NCI-H2196 (cell line): ENCODE measurements around the gene CHRNB4.

Source experiments
- DNase-seq: peaks from one replicate; lab custom pipeline; 2025; ENCODE audit not compliant: unreplicated experiment; lab: John Stamatoyannopoulos, UW

CHRNB4 gene

DNA sequence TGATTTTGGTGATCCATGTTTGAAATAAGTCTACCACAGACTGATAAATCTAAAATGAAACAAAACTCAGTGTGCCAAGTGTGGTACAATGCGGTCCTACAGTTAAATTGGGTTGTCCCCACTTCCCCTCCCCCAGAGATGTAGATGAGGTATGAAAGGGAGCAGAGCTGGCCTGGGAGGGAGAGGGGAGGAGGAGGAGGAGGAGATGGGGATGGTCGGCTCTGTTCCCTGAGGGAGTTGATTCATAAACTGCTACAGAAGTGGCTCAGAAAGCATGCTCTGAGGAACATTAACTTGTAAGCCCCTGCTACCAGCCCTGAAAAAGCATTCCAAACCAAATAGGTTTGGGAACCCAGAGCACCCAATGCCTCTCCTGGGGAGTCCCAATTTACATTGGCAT lies 28.0 kb upstream of the CHRNB4 start:
- no peak for DNase-seq

DNA sequence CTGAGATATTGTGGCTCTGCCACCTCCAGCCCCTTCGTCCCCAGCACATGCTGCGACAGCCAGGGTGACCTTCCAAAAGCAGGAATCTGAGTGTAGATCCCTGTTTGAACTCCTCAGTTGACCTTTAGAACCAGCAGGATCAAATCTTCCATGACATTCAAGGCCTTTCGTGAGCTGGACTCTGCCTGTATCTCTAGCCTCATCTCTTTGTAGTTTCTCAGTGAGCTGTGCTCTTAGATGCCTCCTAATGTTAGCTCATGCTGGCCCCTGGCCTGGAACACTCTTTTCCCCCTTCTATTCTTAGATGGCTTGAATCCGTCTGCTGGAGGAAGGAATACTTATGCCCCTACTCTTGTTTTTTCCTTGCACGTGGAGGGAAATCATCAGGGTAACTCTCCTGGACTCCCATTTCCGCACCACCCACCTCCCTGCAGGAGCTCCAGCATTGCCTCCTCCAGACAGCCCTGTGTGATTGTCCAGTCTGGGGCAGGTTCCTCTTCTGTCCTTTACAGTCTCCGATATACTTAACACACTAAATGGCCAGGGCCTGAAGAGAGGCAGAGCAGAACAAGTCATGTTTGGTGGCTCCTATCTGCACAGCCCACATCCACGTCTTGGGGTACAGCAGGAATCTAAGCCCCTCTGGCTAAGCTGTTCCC lies 26.7 kb upstream of the CHRNB4 start:
- no peak for DNase-seq

DNA sequence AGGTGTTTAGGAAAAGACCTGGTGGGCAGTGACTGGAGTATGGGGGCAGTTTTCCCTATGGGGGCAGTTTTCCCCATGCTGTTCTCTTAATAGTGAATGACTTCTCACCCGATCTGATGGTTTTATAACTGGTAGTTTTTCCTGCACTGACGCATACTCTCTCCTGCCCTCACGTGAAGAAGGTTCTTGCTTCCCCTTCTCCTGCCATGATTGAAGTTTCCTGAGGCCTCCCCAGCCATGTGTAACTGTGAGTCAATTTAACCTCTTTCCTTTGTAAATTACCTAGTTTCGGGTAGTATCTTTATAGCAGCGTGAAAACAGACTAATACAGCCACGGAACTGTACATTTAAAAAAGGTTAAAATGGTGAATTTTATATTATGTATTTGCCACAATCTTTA lies 25.0 kb upstream of the CHRNB4 start:
- DNase-seq = no peak

DNA sequence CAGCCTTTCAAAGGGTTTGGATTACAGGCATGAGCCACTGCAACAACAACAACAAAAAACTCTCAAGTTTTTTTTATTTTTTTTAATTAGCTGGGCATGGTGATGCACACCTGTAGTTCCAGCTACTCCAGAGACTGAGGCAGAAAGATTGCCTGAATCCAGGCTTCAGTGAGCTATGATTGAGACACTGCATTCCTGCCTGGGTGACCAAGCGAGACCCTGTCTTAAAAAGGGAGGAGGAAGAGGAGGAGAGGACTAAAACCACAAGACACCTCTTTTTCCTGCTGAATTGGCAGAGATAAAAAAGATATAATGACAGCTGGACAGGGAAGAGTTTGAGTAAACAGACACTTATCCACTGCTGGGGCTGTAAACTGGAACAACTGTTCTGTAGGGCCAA lies 22.7 kb upstream of the CHRNB4 start:
- no peak for DNase-seq

DNA sequence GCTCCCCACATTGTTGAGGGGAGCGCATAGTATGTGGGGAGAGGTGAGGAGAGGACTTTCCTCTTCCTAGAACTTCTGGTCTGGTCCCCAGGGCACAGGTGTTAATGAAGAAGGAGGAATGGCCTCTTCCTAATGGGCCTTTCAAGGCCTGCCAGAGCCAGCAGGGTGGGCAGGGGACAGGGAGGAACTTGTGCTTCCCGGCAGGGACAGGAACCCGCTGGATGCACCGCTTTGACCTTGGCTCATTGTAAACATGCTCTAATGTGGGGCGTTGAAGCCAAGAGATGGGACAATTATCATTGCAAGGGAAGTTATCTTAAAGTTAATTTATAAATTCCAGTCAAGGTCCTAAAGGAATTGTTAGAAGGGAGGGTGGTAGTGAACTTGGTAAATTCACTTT lies 21.0 kb upstream of the CHRNB4 start:
- DNase-seq = no peak

DNA sequence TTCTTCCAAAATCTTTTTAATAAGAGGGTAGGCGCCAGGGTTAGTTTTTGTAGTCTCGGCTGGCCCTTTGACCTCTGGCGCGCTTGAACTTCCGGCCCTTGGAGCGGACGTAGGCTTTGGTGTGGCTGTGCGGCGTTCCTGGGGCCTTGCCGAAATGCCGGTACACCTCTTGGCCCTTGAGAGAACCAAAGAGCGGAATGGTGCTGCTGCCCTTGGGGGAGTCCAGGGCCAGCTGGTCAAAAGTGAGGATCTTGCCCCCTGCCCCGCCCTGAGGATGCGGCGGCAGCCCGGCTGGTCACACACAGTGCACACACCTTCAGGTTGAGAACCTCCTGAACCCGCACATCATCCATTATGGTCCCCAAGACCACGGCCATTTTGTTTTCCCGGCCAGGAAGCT lies 20.0 kb upstream of the CHRNB4 start:
- DNase-seq = no peak

DNA sequence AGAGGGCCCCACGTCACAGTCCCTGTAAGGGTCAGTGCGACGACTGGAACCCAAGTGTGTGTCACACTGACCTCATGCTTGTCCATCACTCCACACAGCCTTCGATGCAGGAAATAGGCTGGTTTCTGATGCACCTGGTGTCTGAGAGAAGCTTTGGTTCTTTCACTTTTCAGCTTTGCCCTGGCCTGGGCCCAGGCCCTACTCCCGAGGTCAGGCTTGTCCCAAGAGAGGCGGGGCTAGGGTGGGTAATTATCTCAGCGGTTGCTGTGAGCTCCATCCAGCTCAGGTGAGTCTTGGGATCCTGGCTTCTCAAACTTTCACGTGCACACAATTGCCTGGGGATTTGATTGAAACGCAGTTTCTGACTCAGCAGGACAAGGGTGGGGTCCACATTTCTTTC lies 19.6 kb upstream of the CHRNB4 start:
- peak; percentile 9 for DNase-seq

DNA sequence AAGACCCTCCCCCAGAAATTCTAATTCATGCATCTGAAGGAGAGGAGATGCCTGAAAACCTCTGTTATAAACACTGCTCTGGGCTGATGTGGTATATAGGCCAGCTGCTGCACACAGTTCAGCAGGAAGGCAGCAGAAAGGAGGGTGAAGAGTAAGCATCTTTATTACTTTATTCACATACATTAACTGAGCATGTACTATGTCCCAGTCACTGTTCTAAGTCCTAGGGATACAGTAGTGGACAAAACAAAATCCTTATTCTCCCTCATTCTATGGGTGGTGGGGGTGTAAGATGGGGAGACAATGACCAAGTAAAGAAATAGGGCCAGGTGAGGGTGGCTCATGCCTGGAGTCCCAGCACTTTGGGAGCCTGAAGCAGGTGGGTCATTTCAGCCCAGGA lies 17.8 kb upstream of the CHRNB4 start:
- DNase-seq = no peak

DNA sequence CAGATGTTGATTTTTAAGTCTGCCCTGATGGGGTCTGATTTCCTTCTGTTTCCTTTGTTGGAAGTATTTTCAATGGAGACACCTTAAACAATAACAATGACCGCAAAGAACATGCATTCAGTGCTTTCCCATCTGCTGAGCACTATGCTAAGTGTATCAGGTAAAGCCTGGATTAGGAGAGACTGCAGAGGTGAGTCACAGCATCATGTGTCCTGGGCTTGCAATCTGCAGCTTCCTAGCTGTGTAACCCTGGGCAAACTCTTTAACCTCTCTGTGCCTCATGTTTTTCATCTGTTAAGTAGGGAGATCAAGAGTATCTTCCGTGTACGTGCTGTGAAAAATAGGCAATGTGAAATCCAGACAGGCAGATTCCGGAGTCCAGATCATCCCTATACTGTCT lies 13.3 kb upstream of the CHRNB4 start:
- no peak for DNase-seq

DNA sequence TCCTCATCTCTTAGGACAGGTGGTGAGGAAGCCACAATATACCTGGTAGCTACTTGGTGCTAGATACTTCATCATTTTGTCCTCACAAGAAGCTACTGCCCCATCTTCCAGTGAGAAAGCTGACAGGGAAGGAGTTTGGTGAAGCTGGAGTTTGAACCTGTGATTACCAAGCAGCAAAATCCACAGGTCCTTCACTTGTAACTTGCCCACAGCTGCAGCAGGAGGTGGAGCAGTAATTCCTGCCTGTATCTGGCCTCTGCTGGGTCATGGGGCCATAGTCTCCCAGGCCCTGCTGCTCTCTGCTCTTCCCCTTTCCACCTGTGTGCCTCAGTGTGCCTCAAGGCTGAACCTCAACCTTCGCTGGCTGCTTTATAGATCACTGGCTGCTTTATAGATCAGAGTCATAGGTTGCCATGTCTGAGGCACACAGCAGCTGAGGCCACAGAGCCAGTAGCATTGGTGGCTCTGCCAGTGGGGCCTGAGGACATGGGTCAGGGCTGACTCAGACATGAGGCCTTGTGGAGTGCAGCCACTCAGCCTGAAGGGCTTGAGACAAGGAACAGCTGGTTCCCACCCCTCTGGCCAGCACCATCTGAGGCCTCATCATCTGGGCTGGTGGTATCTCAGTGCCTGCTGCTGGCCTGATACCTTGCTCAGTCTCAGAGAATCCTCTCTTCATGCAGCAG lies 11.1 kb upstream of the CHRNB4 start:
- DNase-seq = no peak

DNA sequence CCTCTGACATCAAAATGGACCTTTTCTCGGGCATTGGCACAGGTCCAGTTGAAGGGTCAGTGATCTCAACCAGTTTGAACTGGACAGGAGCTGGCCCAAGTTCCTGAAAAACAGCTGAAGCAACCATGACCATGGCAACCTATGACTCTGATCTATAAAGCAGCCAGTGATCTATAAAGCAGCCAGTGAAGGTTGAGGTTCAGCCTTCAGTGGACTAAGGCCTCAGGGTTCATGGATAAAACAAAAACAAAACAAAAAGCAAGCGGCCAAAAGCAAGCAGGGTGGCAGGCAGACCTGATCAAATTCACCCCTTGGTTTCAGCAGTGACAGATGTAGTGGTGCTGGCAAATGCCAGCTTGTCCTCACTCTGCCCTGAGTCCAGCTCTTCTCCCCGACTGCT lies 10.0 kb upstream of the CHRNB4 start:
- no peak for DNase-seq

DNA sequence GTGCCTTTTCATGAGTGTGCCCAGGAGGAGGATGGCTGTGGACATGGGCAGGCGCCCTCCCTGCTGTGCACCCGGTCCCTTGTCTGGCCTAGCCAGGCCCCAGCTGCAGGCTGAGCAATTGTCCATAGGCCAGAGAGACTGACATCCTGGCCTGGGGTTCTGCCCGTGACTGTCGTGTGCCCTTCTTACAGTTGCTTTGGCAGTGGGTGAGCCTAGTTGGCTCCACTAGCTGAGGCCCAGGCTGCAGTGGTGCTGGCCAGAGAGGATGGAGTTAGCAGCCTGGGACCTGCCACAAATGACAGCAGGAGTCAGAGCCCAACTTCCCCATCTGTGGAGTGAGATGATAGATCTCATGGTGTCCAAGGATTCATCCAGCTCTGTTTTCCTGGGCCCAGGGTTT lies 9.0 kb upstream of the CHRNB4 start:
- DNase-seq = no peak

DNA sequence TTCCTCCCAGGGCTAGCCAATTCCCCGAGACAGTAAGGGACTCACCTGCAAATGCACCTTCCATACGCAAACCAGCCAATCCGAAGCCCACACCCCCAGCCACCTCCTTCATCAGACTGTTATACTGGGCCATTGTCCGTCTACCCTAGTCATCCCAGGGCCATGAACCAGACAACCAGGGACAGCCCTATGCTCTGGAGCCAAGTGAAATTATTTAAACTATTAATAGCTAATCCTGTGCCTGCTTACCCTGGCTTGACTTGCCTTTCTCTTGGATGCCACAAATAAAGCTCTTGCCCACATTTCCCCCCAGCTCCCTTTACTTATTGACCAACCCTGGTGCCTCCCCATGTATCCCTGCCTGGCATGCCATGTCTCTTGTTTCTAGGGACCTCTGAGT lies 4.0 kb upstream of the CHRNB4 start:
- DNase-seq = no peak

DNA sequence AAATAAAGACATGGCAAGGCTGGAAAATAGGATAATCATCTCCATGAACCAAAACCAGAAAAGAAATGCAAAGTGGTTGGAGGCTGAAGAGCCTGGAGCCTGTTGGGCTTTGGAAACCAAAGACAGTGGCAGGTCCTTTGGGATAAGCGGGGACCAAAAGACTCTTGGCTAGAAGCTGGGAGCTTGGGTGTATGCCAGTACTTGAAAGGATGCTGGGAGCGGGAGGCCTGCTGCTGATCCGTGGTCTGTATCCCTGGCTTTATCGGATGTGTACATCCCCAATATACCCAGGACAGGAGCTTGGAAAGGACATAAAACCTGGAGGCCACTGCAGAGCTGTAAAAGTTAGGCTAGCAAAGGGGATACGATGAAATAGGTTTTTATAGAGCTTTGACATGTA lies 1.3 kb upstream of the CHRNB4 start:
- DNase-seq = no peak

DNA sequence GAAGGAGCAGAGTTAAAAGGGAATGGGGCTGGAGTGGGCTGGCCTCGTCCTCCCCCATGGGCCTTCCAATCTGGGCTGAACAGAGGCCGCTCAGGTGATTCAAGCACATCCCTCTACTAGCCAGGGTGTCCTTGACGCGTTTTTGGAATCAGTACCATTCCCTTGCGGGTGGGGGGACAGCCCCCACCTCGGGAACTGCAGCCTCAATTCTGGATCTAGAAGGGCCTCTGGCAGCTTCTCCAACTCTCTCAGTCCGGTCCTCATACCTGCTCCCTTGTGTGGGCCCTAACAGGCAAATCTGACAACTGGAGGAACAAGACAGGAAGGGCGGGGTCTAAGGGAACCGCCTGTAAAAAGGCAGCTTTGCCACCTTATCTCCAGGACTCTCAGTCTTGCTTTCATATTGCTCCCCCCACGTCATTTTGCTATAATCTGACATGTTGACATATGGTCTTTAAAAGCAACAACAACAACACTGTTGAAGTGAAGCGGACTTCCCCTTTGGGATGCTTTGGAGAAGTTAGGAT lies 802 bp upstream of the CHRNB4 start:
- no peak for DNase-seq

DNA sequence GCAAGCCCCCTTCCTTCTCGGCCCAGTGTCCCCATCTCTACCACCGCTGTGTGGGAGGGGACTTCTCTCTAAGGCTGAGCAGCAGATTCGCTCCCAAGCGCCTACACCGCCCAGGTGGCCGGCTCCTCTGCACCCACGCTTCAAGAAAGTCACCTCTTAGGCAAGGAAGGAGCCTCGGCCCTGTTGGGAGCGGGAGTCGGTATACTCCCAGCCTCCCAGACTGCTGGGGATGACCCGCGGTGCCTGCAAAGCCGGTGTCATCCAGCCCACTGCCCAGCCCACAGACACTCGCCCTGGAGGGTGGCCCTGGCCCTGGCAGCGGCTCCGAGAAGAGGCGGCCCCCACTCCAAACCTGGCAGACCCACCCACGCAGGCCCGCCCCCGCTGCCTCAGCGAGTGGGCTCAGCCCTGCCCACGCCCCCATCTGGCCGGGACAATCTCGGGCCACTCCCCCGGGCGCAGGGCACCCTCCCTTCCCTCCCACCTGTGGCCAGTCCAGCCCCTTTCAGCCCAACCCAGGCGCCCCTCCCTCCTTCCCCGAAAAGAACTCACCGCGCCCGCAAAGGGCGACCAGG lies 396 bp downstream of the CHRNB4 start:
- no peak for DNase-seq

DNA sequence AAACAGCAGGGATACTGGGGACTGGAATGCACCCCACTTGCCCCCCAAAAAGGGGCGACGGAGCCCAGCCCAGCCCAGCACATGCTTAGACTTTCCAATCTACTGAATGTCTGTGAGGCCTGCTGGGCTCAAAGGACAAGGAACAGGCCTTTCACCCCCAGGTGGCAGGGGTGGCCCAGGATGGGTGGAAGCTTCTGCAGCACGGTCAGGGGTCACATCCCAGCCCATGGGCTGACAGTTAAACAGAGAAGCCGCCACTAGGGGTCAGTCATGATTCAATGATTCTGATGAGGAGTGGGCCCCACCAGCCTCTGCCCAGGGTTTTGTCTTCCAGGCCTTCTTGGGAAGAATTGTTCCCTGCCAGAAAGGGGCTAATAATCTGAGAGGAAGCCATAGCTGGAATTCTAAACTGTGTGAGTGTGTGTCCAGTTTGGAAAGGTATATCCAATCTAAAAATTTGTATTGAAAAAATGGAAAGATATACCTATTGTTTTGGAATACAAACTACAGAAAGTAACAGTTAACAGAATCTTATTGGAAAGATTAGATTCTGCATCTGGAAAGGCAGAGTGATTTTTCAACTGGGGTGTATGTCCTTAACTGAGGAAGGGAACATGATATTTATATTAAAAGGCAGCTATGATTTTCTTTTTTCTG lies 2.2 kb downstream of the CHRNB4 start:
- peak; percentile 42 for DNase-seq

DNA sequence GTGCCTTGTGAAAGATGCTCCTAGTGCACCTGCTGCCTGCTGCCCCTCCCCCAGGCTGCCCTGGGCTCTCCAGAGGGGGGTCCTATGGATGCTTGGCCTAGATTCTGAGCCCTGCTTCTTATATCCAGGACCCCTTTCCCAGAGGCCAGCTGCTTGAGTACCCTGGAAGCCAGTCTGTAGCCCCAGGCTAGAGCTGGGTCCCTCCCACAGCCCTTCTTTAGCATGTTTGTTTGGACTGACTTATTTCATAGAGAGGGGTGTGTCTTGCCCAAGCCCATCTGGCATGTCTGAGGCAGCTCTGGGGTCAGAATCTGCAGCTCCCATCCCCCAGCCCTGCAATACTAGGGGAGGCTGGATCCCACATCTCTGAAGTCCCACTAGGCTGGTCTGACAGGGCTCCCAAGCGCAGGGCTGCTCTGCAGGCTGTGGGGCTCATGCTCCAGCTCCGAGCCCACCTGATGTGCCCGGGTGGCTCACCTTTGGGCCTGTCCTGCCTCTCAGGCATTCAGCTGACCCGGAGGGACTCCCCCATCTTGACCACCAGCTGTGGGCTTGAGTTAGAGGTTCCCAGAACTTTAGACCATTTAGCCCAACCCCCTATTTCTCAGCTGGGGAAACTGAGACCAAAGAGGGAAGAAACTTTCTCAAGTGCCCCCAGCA lies 3.1 kb downstream of the CHRNB4 start:
- no peak for DNase-seq

DNA sequence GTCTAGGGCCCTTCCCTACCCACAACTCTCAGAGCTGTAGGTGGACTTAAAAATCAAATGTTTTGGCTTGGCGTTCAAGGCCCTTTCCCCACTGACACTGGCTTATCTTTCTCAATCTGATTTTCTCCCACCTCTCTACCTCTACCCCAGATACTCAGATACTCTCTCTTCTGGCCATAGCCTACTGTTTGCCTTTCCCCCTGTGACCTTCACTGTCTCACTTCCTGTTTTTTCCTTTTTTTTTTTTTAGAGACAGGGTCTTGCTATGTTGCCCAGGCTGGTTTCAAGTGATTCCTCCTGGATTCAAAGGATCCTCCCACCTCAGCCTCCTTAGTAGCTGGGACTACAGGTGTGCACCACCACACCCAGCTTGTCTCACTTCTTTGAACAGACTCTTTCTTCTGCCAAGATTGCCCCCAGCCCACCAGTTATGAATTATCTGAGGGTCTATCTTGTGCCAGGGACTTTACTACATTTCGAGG lies 4.6 kb downstream of the CHRNB4 start:
- no peak for DNase-seq

DNA sequence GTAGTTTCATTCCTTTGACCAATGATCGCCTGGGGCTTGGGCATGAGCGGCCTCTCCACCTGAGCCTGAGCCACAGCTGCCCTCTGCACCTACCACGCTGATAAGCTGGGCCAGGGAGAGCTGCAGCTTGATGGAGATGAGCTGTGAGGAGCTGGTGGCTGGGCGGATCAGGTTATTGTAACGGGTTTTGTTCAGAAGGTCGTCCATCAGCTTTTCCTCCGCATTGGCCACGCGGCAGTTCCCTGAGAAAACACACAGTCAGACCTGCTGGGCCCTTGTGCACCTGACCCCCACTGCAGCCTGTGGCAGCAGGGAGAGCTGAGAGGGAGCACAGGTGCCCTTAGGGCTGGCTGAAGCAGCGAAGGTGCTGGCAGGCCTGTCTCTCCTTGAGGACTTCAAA lies 5.7 kb downstream of the CHRNB4 start:
- no peak for DNase-seq
